Right lobe of liver (tissue), 6 donors: ENCODE measurements around the gene EXOC2. TPM values are rescaled to one million over a fixed set of nuclear protein-coding genes. Genes with fewer than 3 reads are reported as not detected.

Source experiments
- ATAC-seq, 4 donors: fragments of 200-7000 bp; cut with Tn5 transposase; one replicate each; pipeline ENCODE4 v1.9.1; 2020; ENCODE audit warnings: mild to moderate bottlenecking in 4 of 4, moderate library complexity in 4 of 4
- DNase-seq, 3 donors: peaks; one replicate each; pipeline ENCODE4 v3.0.0-alpha.2; 2020
- H3K27ac ChIP-seq, 3 donors: fragments of 200-600 bp; one replicate each; pipeline ENCODE4 v1.8.0; 2022
- H3K27me3 ChIP-seq, 2 donors: fragments of 200-600 bp; one replicate each; pipeline ENCODE4 v1.8.0; 2022
- H3K36me3 ChIP-seq, 4 donors: fragments of 200-600 bp; sonication (generic) in 1 of 4; one replicate each; pipeline versions ENCODE4 v1.5.1 to v1.8.0; 2017 to 2022; ENCODE audit warnings: control low read depth in 1 of 4
- H3K4me1 ChIP-seq, 4 donors: fragments of 200-600 bp; sonication (generic) in 1 of 4; one replicate each; pipeline versions ENCODE4 v1.5.1 to v1.8.0; 2017 to 2022; ENCODE audit warnings: control low read depth in 1 of 4
- H3K4me3 ChIP-seq, 3 donors: fragments of 200-600 bp; one replicate each; pipeline ENCODE4 v1.8.0; 2022
- H3K9me3 ChIP-seq, 4 donors: fragments of 200-600 bp; sonication (generic) in 1 of 4; one replicate each; pipeline versions ENCODE4 v1.5.1 to v1.8.0; 2017 to 2022; ENCODE audit warnings: control low read depth in 1 of 4
- CTCF ChIP-seq, 4 donors: fragments of 200-600 bp in 3 of 4; fragments of 450-650 bp in 1 of 4; IDR thresholded peaks; one replicate each; pipeline versions ENCODE4 v1.5.1 to v1.8.0; 2016 to 2022; ENCODE audit warnings: antibody characterized with exemption in 4 of 4, mild to moderate bottlenecking in 2 of 4
- POLR2A ChIP-seq: fragments of 450-650 bp; IDR thresholded peaks from one replicate; pipeline ENCODE4 v1.6.1; 2017; ENCODE audit warnings: antibody characterized with exemption, mild to moderate bottlenecking
- WGBS: methylation state at CpG from one replicate; pipeline ENCODE4 v1.1.6; 2018; ENCODE audit warnings: low coverage, low lambda C conversion rate; ENCODE audit not compliant: insufficient coverage; ENCODE audit errors: missing lambda C conversion rate; 5-methylcytosine and 5-hydroxymethylcytosine counted together
- intact Hi-C, 2 donors: fragments of 100-400 bp; cut with DNase I; formaldehyde crosslinking; loops; one replicate each; pipeline versions ENCODE4 v1.11.2 to v1.14.1; 2022
- total RNA-seq, 6 experiments: library from RNA; depleted of rRNA in 2 of 6; stranded (reverse); fragments of >200 nt in 2 of 6; fragmentation: NEBNext Ultra II Directional in 3 of 6; extraction: Animal tissue kit (Norgen Biotek cat#: 25700) in 3 of 6; gene quantifications; one replicate each; pipeline versions ENCODE4 v1.1.0 to v1.2.4, GENCODE V29; 2016 to 2023
- donor health status: DM: no; HTN: yes; CAD: no.
- donor health status: DM: no; HTN: no; CAD: no.
- donor health status: DM: no; HTN: no; CAD: no.
- donor health status: DM: no; HTN: yes; CAD: no.
- donor health status: DM: no; HTN: yes; CAD: no.

The EXOC2 gene
- total RNA-seq, 6 experiments from 2014 or later, result 7.1 to 12.8 (median 10.5) TPM

DNA sequence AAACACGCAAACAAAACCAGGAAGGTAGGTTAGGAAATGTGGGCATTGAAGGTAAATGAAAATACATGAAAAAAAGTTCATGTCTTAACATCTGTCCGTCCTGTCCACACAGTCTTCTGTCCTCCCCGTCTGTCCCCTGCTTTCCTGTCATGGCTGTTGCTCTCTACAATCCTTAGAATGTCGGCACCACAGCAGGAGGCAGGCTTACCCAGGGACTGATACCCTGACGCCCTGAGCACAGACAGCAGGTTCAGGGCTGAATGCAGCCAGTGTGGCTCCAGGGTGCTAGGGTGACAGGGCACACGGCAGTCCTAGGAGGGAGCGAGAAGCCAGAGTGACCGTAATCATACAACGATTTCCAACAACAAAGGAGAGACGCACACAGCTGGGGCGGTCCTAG lies 177.7 kb downstream of the EXOC2 start:
- WGBS, result 76% methylated on average over 7 of the region's 11 CpGs
- DNase-seq (no peak), ATAC-seq (no peak)
- intact Hi-C loops, result no loop called here
- H3K4me3 ChIP-seq, result no peak overlapping the region
- no peaks in the 10 kb centered on the region for H3K27me3 ChIP-seq
- H3K36me3 ChIP-seq, result no peaks in the 10 kb centered on the region
- no peak overlapping the region for H3K27ac ChIP-seq
- H3K4me1 ChIP-seq, result no peaks in the 10 kb centered on the region
- TF ChIP-seq POLR2A (no peak), CTCF (IDR thresholded peaks at IDR 0.05) (no peak)
- no peaks in the 10 kb centered on the region for H3K9me3 ChIP-seq

GRCh38 chr6:514396-514978 lies 178.5 kb downstream of the EXOC2 start:
- H3K27ac ChIP-seq, result no peak overlapping the region
- no peak for ATAC-seq
- no peak for DNase-seq
- H3K27me3 ChIP-seq, result no peaks in the 10 kb centered on the region
- no peak for TF ChIP-seq CTCF (IDR thresholded peaks at IDR 0.05)
- TF ChIP-seq POLR2A, result no peak
- no peaks in the 10 kb centered on the region for H3K9me3 ChIP-seq
- intact Hi-C loops, result no loop called here
- 90% methylated on average over 9 of the region's 12 CpGs for WGBS
- H3K4me3 ChIP-seq, result no peak overlapping the region
- no peaks in the 10 kb centered on the region for H3K36me3 ChIP-seq
- no peaks in the 10 kb centered on the region for H3K4me1 ChIP-seq

DNA sequence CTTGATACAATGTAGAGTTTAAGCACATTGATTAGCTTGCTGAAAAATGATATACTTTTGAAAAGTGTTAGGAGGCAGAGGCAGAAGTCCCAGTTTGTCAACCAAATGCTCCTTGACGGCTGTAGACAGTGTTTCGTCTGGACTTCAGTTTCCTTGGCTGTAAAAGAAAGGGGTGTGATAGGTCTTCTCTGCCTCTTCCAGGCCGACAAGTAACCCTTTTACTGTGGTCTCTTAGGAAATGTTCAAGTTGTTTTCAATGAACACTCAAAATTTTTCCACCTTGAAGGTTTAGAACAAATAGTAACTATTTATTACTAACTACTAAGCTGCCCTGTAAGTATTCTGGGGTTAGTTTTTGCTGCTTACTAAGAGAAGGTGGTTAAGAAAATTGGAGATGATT lies 179.0 kb downstream of the EXOC2 start:
- intact Hi-C loops, result no loop called here
- no peaks in the 10 kb centered on the region for H3K36me3 ChIP-seq
- WGBS, result 96% methylated on average over 3 of the region's 3 CpGs
- no peaks in the 10 kb centered on the region for H3K27me3 ChIP-seq
- ATAC-seq, result no peak
- H3K4me3 ChIP-seq, result no peak overlapping the region
- no peaks in the 10 kb centered on the region for H3K4me1 ChIP-seq
- H3K27ac ChIP-seq, result no peak overlapping the region
- no peak for DNase-seq
- TF ChIP-seq POLR2A (no peak), CTCF (IDR thresholded peaks at IDR 0.05) (no peak)
- H3K9me3 ChIP-seq, result no peaks in the 10 kb centered on the region

DNA sequence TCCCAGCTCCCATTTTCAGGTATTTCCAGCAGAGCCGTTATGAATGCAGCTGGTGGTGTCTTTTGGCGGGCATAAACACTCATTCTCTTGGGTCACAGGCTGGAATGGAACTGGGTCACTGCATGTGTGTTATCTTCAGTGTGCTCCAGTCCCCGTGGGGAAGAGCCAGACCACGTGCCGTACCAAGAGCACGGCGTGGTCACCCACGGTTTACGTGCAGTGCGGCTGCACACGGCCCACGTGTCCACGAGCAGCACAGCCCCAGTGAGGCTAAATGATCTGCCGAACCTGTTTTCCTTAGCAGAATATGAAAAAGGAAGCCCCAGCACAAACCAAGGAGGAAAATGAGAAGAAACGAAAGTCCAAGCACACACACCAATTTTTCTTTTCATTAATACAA lies 179.9 kb downstream of the EXOC2 start:
- ATAC-seq (no peak), DNase-seq (no peak)
- no peak overlapping the region for H3K4me3 ChIP-seq
- no peaks in the 10 kb centered on the region for H3K36me3 ChIP-seq
- H3K9me3 ChIP-seq, result no peaks in the 10 kb centered on the region
- no peaks in the 10 kb centered on the region for H3K27me3 ChIP-seq
- intact Hi-C loops, result no loop called here
- no peak for TF ChIP-seq POLR2A
- no peak for TF ChIP-seq CTCF (IDR thresholded peaks at IDR 0.05)
- no peak overlapping the region for H3K27ac ChIP-seq
- H3K4me1 ChIP-seq, result no peaks in the 10 kb centered on the region
- 96% methylated on average over 13 of the region's 15 CpGs for WGBS
